HK-2 (cell line): ENCODE data around the gene NUP210.

Experiments
- DNase-seq: peaks from one replicate; pipeline ENCODE4 v3.0.0-alpha.2; 2018; ENCODE audit not compliant: unreplicated experiment

Gene NUP210

GRCh38 chr3:13323822-13324221 is 96.3 kb downstream of the NUP210 start:
- DNase-seq: no peak

DNA sequence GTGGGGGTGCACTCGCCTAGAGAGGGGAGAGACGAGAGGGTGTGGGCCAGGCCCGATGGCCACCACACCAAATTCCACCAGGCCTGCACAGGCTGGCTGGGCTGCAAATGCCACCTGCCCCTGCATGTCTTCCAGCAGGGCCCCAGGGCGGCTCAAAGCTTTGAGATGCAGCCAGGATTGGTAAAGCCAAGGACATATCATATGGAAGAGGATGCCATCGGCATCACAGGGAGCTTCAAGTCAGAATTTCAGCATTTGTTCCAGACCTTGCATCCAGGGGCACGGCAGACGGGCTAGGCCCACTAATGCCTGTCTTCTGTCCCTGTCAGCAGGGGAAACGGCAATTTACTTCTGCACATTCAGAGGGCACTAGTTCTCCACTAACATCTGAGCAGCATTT is 97.8 kb downstream of the NUP210 start:
- DNase-seq: no peak

DNA sequence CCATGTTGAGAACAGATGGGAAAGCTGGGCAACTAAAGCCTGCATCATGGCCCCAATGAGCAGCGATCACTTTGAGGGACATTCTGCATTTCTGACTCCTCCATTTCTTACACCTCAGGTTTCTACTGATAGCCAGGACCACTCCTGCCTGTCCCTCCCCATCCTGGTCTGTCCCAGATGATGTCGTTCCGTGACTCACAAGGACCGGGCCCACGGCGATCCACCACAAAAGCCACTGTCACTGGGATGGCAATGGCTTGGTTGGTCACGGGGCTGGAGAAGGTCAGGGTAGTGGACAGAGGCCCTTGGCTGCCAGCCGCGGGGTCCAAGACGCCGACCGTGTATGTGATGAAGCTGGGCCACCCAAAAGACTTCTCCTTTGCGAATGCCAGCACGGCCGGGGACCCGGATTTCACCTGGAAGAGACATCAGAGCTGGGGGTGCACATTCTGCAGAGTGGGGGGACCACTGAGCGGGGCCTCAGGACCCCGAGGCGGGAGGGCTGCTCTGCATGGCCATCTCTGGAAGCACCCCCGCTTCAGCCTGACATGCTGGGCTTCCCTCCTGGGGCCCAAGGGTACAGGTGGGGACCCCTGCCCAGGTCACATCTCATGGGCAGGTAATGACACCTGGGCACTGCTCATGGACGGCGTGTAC is 100.4 kb downstream of the NUP210 start:
- DNase-seq: no peak

DNA sequence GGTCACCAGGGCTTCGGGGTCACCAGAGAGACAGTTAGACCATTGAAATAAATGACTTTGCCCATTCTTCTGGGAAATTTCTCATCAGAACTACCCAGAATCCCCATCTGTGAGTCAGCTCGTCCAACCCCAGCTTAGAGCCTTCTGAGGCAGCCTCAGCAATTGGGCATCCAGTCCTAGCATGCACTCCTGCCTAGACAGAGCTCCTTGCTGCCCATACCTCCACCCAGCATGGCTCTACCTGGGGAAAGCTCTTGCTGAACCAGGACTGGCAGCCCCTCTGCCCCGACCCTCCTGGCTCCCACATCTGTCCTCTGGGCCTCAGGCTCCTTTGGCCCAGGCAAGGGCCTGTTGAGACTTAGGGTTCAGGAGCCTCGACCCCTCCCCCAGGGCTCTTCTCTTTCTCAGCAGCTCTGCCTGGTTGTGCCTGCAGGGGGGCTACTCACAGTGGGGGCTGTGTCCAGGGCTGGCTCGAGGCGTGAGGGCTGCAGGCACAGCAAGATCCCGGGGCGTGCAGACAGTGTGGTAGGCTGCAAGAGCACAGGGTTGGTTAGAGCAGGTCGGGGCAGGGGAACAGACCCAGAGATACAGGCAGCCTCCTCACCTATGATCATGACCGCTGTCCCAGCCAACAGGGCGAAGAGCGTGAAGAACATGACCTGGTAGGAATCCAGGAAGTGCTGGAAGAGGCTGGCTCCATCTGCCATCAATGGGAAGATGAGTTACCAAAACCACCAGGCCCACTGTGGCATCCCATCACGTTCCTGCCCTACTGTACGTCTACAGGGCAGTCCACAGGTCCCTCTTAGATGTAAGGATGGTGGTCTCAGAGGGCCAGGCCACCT is 101.3 kb downstream of the NUP210 start:
- DNase-seq: no peak

DNA sequence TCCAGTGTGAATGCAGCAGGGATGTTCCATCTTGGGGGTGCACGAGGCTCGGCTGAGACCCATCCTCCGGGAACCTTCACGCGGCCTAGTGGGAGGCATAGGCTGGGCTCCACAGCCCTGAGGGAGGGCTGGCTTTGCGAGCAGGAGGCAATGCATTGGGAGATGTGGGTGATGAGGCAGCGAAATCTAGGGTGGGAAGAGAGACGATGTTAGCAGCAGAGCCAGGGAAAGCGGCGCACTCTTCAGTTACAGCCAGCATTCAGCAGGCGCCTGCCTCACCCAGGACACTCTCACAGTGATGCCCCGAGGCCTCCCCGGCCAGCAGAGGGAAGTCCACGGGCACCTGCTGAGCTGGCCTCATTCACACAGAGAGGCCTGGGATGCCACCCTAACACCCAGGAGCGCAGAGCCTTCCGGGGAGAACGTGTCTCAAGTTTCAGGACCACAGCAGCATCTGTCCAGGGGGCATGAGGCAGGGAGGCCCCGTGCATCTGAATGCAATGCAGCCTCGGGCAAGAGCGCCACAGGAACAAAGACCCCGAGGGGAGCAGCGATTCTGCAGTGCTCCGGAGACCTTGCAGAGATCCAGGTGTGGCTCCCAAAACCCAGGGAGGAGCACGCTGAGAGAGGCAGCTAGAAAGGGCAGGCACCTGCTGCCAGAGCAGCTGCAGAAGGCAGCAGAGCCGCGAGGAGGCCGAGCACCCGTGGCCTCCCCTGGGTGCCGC is 102.4 kb downstream of the NUP210 start:
- no peak for DNase-seq

DNA sequence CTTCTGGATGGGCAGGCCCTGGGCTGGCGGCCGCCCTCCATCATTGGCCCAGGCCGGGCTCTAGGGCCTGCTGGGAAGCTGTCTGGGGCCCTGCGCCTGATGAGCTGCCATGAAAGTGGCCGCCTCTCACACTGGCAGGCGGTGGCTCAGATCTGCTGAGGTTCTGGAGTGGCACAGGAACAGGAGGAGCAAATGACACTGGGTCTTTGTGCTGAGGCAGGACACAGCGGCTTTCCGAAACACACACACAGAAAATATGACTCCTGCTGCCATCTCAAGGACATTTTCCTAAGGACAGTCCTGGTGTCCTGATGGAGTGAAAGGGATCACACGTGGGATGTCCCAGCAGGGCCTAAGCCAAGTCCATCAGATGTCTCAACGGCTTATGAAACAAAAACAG is 103.5 kb downstream of the NUP210 start:
- no peak for DNase-seq

DNA sequence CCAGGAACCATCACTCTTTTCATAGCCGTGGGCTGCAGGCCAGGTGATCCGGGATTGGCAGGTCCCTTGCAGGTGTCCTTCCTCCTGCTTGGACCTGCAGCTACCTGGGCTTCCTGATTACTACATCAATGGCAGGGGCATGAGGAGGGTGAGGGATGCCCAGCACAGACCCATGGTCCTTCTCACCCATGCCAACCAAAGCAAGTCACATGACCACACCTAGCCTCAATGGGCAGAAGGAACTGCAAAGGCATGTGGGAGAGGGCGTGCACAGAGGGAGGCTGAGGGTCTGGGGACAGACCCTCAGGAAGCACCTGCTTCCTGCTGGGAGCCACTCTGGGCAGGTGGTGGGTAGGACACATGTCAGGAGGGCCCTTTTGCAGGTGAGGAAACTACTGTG is 105.2 kb downstream of the NUP210 start:
- DNase-seq: no peak

GRCh38 chr3:13313813-13314212 is 106.3 kb downstream of the NUP210 start:
- DNase-seq: no peak

DNA sequence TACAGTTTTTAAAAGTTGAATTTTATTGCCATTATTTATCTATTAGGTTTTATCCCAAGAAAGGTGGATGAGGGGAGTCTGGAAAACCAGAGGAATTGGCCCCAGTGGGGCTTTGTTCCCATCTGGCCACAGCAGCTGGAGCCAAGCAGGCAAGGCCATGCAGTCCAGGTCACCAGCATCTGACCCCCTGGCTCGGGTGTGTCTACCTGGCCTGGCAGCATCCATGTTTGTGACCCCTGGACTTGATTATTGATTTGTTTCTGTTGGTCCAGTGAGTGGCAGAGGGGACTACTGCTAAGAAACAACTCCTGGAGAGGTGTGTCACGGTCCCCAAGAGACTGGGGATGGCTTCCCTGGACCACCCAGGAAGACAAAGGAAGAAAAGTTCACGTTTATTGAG is 111.1 kb downstream of the NUP210 start:
- no peak for DNase-seq

GRCh38 chr3:13308380-13308801 is 111.7 kb downstream of the NUP210 start:
- no peak for DNase-seq

DNA sequence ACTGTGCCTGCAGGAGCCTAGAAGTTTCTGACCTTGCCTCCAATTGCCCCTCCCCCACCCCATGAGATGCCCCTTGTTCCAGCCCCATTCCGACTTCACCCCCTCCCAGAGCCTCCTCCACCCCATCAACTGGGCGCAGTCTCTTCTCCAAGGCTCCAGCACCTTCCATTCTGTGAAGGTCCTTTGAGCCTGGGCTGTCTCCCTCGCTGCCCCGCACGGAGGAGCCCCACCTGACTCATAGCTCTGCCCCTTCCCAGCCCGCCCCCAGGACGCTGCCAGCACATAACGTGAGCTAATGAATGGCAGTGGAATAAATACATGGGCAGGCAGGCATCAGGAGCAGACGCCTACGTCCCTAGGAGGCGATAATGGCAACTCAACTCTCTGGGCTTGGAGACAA is 113.1 kb downstream of the NUP210 start:
- no peak for DNase-seq

DNA sequence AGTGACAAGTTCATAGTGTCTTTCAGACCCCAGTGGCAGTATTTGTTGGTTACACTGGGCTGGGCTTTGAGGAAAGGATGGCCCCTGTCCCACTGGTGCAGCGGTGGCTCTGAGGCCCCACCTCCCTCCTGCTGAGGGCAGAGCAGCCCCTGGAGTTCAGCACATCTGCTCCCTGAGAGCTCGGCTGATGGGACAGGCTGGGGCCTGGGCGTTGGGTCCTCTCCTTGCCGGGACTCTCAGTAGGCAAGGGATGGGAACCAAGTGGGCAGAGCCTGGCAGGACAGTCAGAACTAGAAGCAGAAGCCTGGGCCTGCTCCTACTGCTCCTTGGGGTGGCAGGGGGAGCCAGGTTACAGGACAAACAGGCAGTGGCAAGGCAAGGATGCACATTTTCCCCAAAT is 114.5 kb downstream of the NUP210 start:
- no peak for DNase-seq

DNA sequence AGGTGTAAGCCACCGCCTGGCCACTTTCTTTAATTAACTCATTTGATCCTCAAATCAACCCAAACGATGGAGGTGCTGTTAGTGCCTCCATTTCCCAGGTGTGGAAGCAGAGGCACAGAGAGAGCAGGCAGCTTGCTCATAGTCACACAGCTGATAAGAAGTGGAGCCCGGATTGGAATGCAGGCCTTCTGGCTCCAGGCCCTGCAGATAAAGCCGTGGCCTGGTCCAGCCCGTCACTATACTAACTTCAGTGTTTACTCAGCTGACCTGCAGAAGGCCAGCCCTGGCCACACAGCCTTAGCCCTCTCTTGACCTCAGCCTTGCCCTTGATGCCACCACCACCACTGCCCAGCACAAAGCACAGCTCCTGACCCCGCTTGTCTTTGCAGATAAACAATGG is 116.7 kb downstream of the NUP210 start:
- DNase-seq: no peak

DNA sequence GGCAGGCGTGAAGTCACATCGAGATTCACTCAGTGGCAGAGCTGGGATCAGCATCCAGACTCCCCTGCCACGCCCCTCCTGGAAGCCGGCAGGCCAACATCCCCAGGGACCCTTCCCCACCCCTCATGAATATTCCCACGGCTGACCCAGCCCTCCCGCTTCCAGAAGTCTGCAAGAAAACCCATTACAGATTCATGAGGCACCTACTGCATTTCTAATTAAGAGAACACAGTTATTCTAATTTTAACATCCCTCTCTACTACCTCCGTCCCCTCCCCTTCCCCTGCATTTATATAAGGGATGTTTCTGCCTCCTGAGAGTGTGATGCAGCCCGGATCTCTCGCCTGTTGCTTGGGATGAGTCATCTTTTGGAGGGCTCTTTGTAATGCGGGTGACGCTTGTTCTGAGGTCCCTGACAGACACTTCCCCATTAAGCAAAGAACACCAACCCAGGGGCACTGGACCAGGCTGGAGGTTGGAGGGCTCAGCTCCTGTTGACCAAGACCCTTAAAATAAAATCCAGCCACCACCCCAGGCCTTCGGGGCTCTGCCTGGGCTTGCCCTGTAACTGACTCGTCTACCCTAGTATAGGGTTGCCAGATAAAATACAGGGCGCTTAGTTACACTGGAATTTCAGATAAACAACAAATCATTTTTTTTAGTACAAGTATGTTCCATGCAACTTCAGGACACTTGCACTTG is 118.7 kb downstream of the NUP210 start:
- peak; percentile 47 for DNase-seq

DNA sequence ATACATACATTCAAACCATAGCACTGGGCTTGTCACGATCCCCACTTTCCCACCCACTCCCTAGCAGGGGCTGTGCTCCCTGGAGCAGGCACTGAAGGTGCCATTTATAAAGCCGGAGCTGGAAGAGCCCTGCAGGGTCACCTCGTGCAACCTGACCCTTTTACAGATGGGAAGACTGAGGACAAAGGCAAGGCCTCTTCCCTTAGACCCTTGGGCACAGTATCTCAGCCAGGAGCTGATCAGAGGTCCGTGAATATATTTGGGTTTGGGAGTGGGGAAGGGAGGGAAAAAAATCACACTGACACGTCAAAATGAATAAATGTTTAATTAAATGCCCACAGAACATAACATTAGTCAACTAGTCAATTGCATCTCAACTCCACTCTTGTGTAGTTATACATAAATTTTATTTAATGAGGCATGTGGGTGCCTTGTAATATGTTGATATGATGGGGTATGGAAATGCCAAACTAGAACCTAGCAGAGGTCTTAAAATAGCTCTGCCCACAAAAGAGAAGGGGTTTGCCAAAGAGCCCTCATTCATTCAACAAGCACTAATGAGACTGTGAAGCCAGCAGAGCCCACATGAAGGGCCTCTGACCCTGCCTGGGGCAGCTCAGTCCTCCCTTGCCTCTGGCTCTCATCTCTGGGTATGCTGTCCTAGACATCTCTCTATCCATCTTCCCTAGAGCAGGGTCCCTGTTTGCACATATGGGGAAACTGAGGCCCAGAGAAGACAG is 119.4 kb downstream of the NUP210 start:
- no peak for DNase-seq

DNA sequence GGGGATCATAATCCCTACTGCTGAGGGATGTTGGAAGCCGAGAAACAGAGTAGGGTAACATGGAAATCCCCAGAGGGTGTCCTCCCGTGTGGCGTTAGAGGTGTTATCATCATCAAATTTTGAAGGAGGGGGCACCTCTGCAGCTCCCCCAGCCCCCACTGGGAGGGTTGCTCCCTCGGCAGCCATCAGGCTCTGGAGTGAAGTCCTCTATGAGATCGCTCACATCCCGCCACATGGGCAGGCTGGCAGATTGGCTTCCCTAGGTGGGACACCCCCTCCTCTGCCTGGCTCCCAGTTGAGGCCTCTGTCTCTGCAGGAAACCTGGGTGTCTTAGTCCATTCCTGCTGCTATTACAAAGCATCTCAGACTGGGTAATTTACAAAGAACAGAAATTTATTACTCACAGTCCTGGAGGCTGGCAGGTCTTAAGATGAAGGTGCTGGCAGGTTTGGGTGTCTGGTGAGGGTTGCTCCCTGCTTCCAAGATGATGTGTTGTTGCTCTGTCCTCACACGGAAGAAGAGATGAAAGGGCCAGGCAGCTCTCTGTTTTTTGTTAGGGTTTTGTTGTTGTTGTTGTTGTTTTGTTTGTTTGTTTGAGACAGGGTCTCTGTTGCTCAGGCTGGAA is 120.5 kb downstream of the NUP210 start:
- DNase-seq: no peak

DNA sequence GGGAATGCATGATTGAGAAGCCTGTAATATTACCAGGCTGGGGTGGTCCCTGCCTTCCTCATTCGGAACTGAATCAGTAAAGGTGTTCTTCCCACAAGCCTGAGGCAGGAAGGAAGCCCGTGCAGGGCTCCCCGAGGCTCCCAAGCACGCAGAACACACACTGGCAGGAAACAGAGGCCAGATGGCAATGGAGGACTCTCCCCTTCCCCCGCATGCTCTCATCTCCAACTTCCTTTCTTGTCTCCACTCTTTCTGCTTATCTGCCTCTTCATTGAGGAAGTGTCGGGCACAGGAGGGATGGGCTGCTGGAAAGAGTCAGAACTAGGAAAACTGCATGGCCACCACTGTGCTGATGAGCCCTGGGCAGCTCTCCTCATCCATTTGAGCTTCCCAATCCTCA is 123.5 kb downstream of the NUP210 start:
- DNase-seq: no peak

- no peak for DNase-seq
Observed at GRCh38 chr3:13294442-13295351, 125.4 kb downstream of the NUP210 start.

DNA sequence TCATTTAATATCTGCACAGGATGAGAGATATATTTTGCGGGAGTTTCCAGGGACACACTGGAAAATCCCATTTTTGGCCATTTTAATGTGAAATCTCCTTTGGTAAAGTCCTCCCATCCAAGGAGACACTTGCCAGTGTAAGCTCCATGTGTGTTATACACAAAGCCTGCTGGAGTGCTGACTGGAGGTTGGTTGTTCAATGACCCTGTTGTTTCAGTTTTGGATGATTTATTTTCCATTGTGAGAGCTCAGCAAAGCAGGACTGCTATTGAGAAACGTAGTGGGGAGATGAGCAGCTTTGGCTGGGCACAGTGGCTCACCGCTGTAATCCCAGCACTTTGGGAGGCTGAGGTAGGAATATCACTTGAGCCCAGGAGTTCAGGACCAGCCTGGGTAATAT is 127.7 kb downstream of the NUP210 start:
- DNase-seq: no peak

GRCh38 chr3:13290941-13291340 is 129.2 kb downstream of the NUP210 start:
- no peak for DNase-seq
